ENCODE data around the gene MRLN. TPM values are rescaled to one million over a fixed set of nuclear protein-coding genes. Genes with fewer than 3 reads are reported as not detected.
"Not testable (repeated sequence)": the region's sequence is repeated elsewhere in the genome, so short reads cannot be mapped to it uniquely, and the experiment has no call there.

The MRLN gene
- total RNA-seq, 2 experiments from 2014 or later: not detected

- H3K79me2 ChIP-seq (ENCODE audit: insufficient read depth, low read depth, low read length); H3K4me3 ChIP-seq (ENCODE audit: low read depth, low read length, poor library complexity, severe bottlenecking); H4K20me1 ChIP-seq (ENCODE audit: insufficient read depth, low read length); H3K4me2 ChIP-seq (ENCODE audit: low read length); H3K27ac ChIP-seq (ENCODE audit: low read depth, low read length, poor library complexity, severe bottlenecking); H3K9me2 ChIP-seq (ENCODE audit: insufficient read depth, low read length); H2AFZ ChIP-seq (ENCODE audit: low read length); H3K9me3 ChIP-seq (ENCODE audit: low read length); DNase-seq (ENCODE audit: low spot score); H3K4me1 ChIP-seq (ENCODE audit: insufficient read depth, low read length, poor library complexity, severe bottlenecking); POLR2A ChIA-PET; CTCF ChIA-PET (ENCODE audit: unreplicated experiment); intact Hi-C loops (cut with micrococcal nuclease; ENCODE audit: unreplicated experiment); BruUV-seq (replicated peaks): not testable (repeated sequence)
- H3K36me3 ChIP-seq (ENCODE audit: insufficient read depth, low read length): peaks cover 17% of the 10 kb centered on the region; the same call in 1 of the 2 replicates
Observed at GRCh38 chr10:59787032-59787431, 33.8 kb upstream of the MRLN start.

GRCh38 chr10:59785476-59785875 lies 32.2 kb upstream of the MRLN start:
- H2AFZ ChIP-seq (ENCODE audit: low read length); H3K4me3 ChIP-seq (ENCODE audit: low read depth, low read length, poor library complexity, severe bottlenecking); H3K36me3 ChIP-seq (ENCODE audit: insufficient read depth, low read length); intact Hi-C loops (cut with micrococcal nuclease; ENCODE audit: unreplicated experiment); H3K9me2 ChIP-seq (ENCODE audit: insufficient read depth, low read length); H3K4me2 ChIP-seq (ENCODE audit: low read length); H4K20me1 ChIP-seq (ENCODE audit: insufficient read depth, low read length); BruUV-seq (replicated peaks); CTCF ChIA-PET (ENCODE audit: unreplicated experiment); H3K4me1 ChIP-seq (ENCODE audit: insufficient read depth, low read length, poor library complexity, severe bottlenecking); H3K79me2 ChIP-seq (ENCODE audit: insufficient read depth, low read depth, low read length); H3K9me3 ChIP-seq (ENCODE audit: low read length); DNase-seq (ENCODE audit: low spot score); H3K27ac ChIP-seq (ENCODE audit: low read depth, low read length, poor library complexity, severe bottlenecking): not testable (repeated sequence)
- POLR2A ChIA-PET: interaction anchor here (0.7 kb wide), 1 partner anchor 11 kb away, joined by 4 read pairs; no protein-coding TSS in a partner anchor

GRCh38 chr10:59781511-59781910 lies 28.3 kb upstream of the MRLN start:
- Histone ChIP-seq H3K9me2 (ENCODE audit: insufficient read depth, low read length) (no peaks in the 10 kb centered on the region), H2AFZ (ENCODE audit: low read length) (no peak overlapping the region), H4K20me1 (ENCODE audit: insufficient read depth, low read length) (no peaks in the 10 kb centered on the region), H3K36me3 (ENCODE audit: insufficient read depth, low read length) (no peaks in the 10 kb centered on the region), H3K79me2 (ENCODE audit: insufficient read depth, low read depth, low read length) (no peaks in the 10 kb centered on the region), H3K4me2 (ENCODE audit: low read length) (no peak overlapping the region), H3K4me3 (ENCODE audit: low read depth, low read length, poor library complexity, severe bottlenecking) (no peak overlapping the region), H3K27ac (ENCODE audit: low read depth, low read length, poor library complexity, severe bottlenecking) (no peak overlapping the region), H3K4me1 (ENCODE audit: insufficient read depth, low read length, poor library complexity, severe bottlenecking) (no peaks in the 10 kb centered on the region), H3K9me3 (ENCODE audit: low read length) (no peaks in the 10 kb centered on the region)
- intact Hi-C loops (cut with micrococcal nuclease; ENCODE audit: unreplicated experiment): no loop called here
- no TSS peak for BruUV-seq (replicated peaks)
- TF ChIP-seq CTCF (conservative IDR thresholded peaks at IDR 0.05; ENCODE audit: low read length) (no peak), EZH2phosphoT487 (IDR thresholded peaks at IDR 0.05; ENCODE audit: borderline replicate concordance, low read depth, low read length) (no peak)
- CTCF ChIA-PET (ENCODE audit: unreplicated experiment): no interaction called here
- DNase-seq (ENCODE audit: low spot score): no peak
- POLR2A ChIA-PET: interaction anchor here (0.5 kb wide), 1 partner anchor 74 kb away, joined by 5 read pairs; no protein-coding TSS in a partner anchor

Data from OCI-LY7 (cell line).